GM23338 (cell line): Measurements from ENCODE around the gene NPEPL1.

Experiments
- CREB1 ChIP-seq: fragments of 250-450 bp; sonication (Bioruptor Pico); IDR thresholded peaks from 2 replicates; pipeline ENCODE4 v1.5.0; 2020; ENCODE audit warnings: low read depth, mild to moderate bottlenecking, moderate library complexity
- EZH2 ChIP-seq: fragments of 200-600 bp; sonication (generic); IDR thresholded peaks from one replicate; pipeline ENCODE4 v1.8.0; 2017; ENCODE audit warnings: antibody characterized with exemption, mild to moderate bottlenecking, low read depth; ENCODE audit not compliant: unreplicated experiment
- TF ChIP-seq, protein P1 (sequence below), 2 experiments: fragments of 200-600 bp in 1 of 2; sonication (generic) in 1 of 2; conservative IDR thresholded peaks; 2 replicates each; pipeline versions ENCODE4 v1.5.1 to v1.6.1; 2016 to 2017; ENCODE audit warnings: antibody characterized with exemption in 2 of 2, low read depth in 2 of 2, mild to moderate bottlenecking in 2 of 2, moderate library complexity in 1 of 2
- TF ChIP-seq, protein P2 (sequence below): IDR thresholded peaks from 2 replicates; pipeline ENCODE4 v1.6.1; 2016; ENCODE audit warnings: antibody characterized with exemption

DNA sequence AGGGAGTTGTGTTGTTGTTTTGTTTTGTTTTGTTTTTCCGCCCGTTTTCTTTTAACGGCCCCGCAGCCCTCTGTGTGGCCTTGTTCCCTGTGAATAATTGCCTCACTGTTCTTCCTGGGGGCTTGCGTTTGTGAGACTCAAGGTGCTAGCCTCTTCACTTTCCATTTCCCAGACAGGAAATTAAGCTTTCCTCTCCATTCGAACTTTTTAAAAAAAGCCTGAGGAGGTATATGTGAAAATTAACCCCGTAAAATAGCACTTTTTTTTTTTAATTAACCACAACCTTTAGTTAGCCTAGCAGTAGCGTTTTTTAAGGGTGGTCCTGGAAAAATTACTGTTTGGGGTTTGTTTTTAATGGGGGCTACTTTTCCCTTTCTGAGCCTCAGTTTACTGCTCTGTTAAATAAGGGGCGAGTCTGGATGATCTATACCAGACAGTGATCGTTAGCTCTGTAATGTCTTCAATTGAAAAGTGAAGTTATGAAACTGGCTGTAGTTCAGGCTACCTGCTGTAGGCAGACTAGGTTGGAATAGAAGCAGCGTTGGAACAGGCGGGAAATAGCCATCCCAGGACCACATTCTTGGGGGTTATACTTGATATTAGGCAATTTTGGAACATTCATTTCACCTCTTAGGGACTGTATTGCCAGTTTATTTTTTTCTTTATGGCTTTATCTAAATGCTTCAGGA is 39.9 kb upstream of the NPEPL1 start:
- TF ChIP-seq, protein P1, sequence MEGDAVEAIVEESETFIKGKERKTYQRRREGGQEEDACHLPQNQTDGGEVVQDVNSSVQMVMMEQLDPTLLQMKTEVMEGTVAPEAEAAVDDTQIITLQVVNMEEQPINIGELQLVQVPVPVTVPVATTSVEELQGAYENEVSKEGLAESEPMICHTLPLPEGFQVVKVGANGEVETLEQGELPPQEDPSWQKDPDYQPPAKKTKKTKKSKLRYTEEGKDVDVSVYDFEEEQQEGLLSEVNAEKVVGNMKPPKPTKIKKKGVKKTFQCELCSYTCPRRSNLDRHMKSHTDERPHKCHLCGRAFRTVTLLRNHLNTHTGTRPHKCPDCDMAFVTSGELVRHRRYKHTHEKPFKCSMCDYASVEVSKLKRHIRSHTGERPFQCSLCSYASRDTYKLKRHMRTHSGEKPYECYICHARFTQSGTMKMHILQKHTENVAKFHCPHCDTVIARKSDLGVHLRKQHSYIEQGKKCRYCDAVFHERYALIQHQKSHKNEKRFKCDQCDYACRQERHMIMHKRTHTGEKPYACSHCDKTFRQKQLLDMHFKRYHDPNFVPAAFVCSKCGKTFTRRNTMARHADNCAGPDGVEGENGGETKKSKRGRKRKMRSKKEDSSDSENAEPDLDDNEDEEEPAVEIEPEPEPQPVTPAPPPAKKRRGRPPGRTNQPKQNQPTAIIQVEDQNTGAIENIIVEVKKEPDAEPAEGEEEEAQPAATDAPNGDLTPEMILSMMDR (conservative IDR thresholded peaks at IDR 0.05; ENCODE audit: low read depth in 2 of 2): no peak
- TF ChIP-seq, protein P2, sequence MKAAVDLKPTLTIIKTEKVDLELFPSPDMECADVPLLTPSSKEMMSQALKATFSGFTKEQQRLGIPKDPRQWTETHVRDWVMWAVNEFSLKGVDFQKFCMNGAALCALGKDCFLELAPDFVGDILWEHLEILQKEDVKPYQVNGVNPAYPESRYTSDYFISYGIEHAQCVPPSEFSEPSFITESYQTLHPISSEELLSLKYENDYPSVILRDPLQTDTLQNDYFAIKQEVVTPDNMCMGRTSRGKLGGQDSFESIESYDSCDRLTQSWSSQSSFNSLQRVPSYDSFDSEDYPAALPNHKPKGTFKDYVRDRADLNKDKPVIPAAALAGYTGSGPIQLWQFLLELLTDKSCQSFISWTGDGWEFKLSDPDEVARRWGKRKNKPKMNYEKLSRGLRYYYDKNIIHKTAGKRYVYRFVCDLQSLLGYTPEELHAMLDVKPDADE: no peak
- no peak for TF ChIP-seq CREB1 (CRISPR knock-in tag)
- TF ChIP-seq EZH2: no peak
